Measurements from ENCODE around the gene DENND11.
A peak's percentile ranks its signal among the peaks of the same experiment; 100 is the strongest.

The DENND11 gene

GRCh38 chr7:141676618-141677017, 25.3 kb downstream of the DENND11 start:
- no peak for DNase-seq

- DNase-seq: no peak
Measured at GRCh38 chr7:141675436-141676215, 26.3 kb downstream of the DENND11 start.

- no peak for DNase-seq
Measured at GRCh38 chr7:141674702-141675101, 27.3 kb downstream of the DENND11 start.

GRCh38 chr7:141674171-141674671, 27.7 kb downstream of the DENND11 start:
- no peak for DNase-seq

- DNase-seq: no peak
Measured at GRCh38 chr7:141673346-141673745, 28.6 kb downstream of the DENND11 start.

- no peak for DNase-seq
Measured at GRCh38 chr7:141671705-141672496, 30.1 kb downstream of the DENND11 start.

GRCh38 chr7:141668853-141669252, 33.1 kb downstream of the DENND11 start:
- DNase-seq: no peak

GRCh38 chr7:141666071-141666470, 35.9 kb downstream of the DENND11 start:
- no peak for DNase-seq

- no peak for DNase-seq
Measured at GRCh38 chr7:141665208-141666035, 36.5 kb downstream of the DENND11 start.

GRCh38 chr7:141664450-141664849, 37.5 kb downstream of the DENND11 start:
- DNase-seq: no peak

GRCh38 chr7:141663081-141663849, 38.7 kb downstream of the DENND11 start:
- no peak for DNase-seq

GRCh38 chr7:141660259-141660658, 41.7 kb downstream of the DENND11 start:
- no peak for DNase-seq

GRCh38 chr7:141659501-141659900, 42.5 kb downstream of the DENND11 start:
- no peak for DNase-seq

GRCh38 chr7:141654551-141654950, 47.4 kb downstream of the DENND11 start:
- DNase-seq: peak; percentile 78 to 82

GRCh38 chr7:141652691-141653090, 49.3 kb downstream of the DENND11 start:
- DNase-seq: no peak

Data from NCI-H1930 (cell line).